ENCODE data around the gene HMX1.

The HMX1 gene

GRCh38 chr4:8869002-8869897, 2.4 kb downstream of the HMX1 start:
- DNase-seq (ENCODE audit: low read depth) = no peak

GRCh38 chr4:8868321-8869001, 3.2 kb downstream of the HMX1 start:
- DNase-seq (ENCODE audit: low read depth) = no peak

- DNase-seq (ENCODE audit: low read depth) = no peak
Observed at GRCh38 chr4:8867624-8868320, 3.9 kb downstream of the HMX1 start.

GRCh38 chr4:8866828-8867623, 4.6 kb downstream of the HMX1 start:
- no peak for DNase-seq (ENCODE audit: low read depth)

GRCh38 chr4:8866421-8866820, 5.2 kb downstream of the HMX1 start:
- DNase-seq (ENCODE audit: low read depth) = no peak

- DNase-seq (ENCODE audit: low read depth) = no peak
Observed at GRCh38 chr4:8865681-8866310, 5.8 kb downstream of the HMX1 start.

- DNase-seq (ENCODE audit: low read depth) = no peak
Observed at GRCh38 chr4:8864912-8865680, 6.5 kb downstream of the HMX1 start.

GRCh38 chr4:8863686-8864682, 7.7 kb downstream of the HMX1 start:
- DNase-seq (ENCODE audit: low read depth) = no peak

- no peak for DNase-seq (ENCODE audit: low read depth)
Observed at GRCh38 chr4:8862800-8863685, 8.6 kb downstream of the HMX1 start.

GRCh38 chr4:8862334-8862733, 9.3 kb downstream of the HMX1 start:
- DNase-seq (ENCODE audit: low read depth) = no peak

- DNase-seq (ENCODE audit: low read depth) = no peak
Observed at GRCh38 chr4:8861576-8862295, 9.9 kb downstream of the HMX1 start.

GRCh38 chr4:8860892-8861575, 10.6 kb downstream of the HMX1 start:
- DNase-seq (ENCODE audit: low read depth) = no peak

GRCh38 chr4:8860096-8860891, 11.3 kb downstream of the HMX1 start:
- DNase-seq (ENCODE audit: low read depth) = no peak

- DNase-seq (ENCODE audit: low read depth) = no peak
Observed at GRCh38 chr4:8859550-8860095, 12.0 kb downstream of the HMX1 start.

GRCh38 chr4:8858701-8859210, 12.9 kb downstream of the HMX1 start:
- DNase-seq (ENCODE audit: low read depth) = no peak
